ENCODE results near the gene AVPR2. TPM values are rescaled to one million over a fixed set of nuclear protein-coding genes. Genes with fewer than 3 reads are reported as not detected.

The AVPR2 gene
- total RNA-seq, 1 experiment from 2014 or later = 10.6 TPM

- ATAC-seq (no peak), DNase-seq (ENCODE audit: low read depth, low spot score) (no peak)
- POLR2A ChIA-PET = no interaction called here
- Histone ChIP-seq H3K36me3 (ENCODE audit: control insufficient read depth, insufficient read depth, low read length) (no peaks in the 10 kb centered on the region), H3K4me3 (ENCODE audit: low read depth in 2 of 2, low read length in 2 of 2) (no peak overlapping the region), H3K27ac (ENCODE audit: low read length) (no peak overlapping the region), H3K9me3 (ENCODE audit: control insufficient read depth, insufficient read depth, low read depth, low read length) (no peaks in the 10 kb centered on the region), H3K27me3 (ENCODE audit: control insufficient read depth, insufficient read depth, low read length) (no peaks in the 10 kb centered on the region; the same call in 1 of the 2 replicates), H3K4me1 (ENCODE audit: control insufficient read depth, insufficient read depth, low read length) (no peaks in the 10 kb centered on the region)
- BruUV-seq (replicated peaks) = TSS peak; percentile 84
- TF ChIP-seq REST (IDR thresholded peaks at IDR 0.05; ENCODE audit: insufficient read depth in 1 of 2, low read depth in 2 of 2, low read length in 1 of 2) = no peak
- no peak for TF ChIP-seq SIN3A (IDR thresholded peaks at IDR 0.05; ENCODE audit: borderline replicate concordance, insufficient read depth, low read depth, low read length)
- TF ChIP-seq CTCF (IDR thresholded peaks at IDR 0.05) = no peak
- TF ChIP-seq TCF7L2 (IDR thresholded peaks at IDR 0.05; ENCODE audit: low read depth, low read length) = no peak
- TF ChIP-seq POLR2AphosphoS5 (IDR thresholded peaks at IDR 0.05; ENCODE audit: low read depth, low read length) = no peak
- intact Hi-C loops (cut with micrococcal nuclease; ENCODE audit: unreplicated experiment) = no loop called here
- CTCF ChIA-PET = no interaction called here
- in situ Hi-C loops (cut with HindIII; ENCODE audit: low pct_unique_long_range_greater_than_20kb, low sequenced_read_pairs) = no loop called here
These were observed 42.7 kb upstream of the AVPR2 start for GRCh38 chrX:153861733-153862310.

- intact Hi-C loops (cut with micrococcal nuclease; ENCODE audit: unreplicated experiment) = no loop called here
- POLR2A ChIA-PET = no interaction called here
- in situ Hi-C loops (cut with HindIII; ENCODE audit: low pct_unique_long_range_greater_than_20kb, low sequenced_read_pairs) = no loop called here
These were observed 41.9 kb upstream of the AVPR2 start for GRCh38 chrX:153862369-153863250.

More at GRCh38 chrX:153862369-153863250, 41.9 kb upstream of the AVPR2 start:
- H3K4me3 ChIP-seq (ENCODE audit: low read depth in 2 of 2, low read length in 2 of 2) = no peak overlapping the region
- TF ChIP-seq REST (IDR thresholded peaks at IDR 0.05; ENCODE audit: insufficient read depth in 1 of 2, low read depth in 2 of 2, low read length in 1 of 2) (no peak), POLR2AphosphoS5 (IDR thresholded peaks at IDR 0.05; ENCODE audit: low read depth, low read length) (no peak), TCF7L2 (IDR thresholded peaks at IDR 0.05; ENCODE audit: low read depth, low read length) (no peak), CTCF (IDR thresholded peaks at IDR 0.05) (no peak), SIN3A (IDR thresholded peaks at IDR 0.05; ENCODE audit: borderline replicate concordance, insufficient read depth, low read depth, low read length) (no peak)
- no peaks in the 10 kb centered on the region; the same call in 1 of the 2 replicates for H3K27me3 ChIP-seq (ENCODE audit: control insufficient read depth, insufficient read depth, low read length)
- CTCF ChIA-PET = no interaction called here
- ATAC-seq (no peak), DNase-seq (ENCODE audit: low read depth, low spot score) (no peak)
- H3K4me1 ChIP-seq (ENCODE audit: control insufficient read depth, insufficient read depth, low read length) = no peaks in the 10 kb centered on the region
- no peaks in the 10 kb centered on the region for H3K9me3 ChIP-seq (ENCODE audit: control insufficient read depth, insufficient read depth, low read depth, low read length)
- no peak overlapping the region for H3K27ac ChIP-seq (ENCODE audit: low read length)
- no TSS peak for BruUV-seq (replicated peaks)
- no peaks in the 10 kb centered on the region for H3K36me3 ChIP-seq (ENCODE audit: control insufficient read depth, insufficient read depth, low read length)
